Calu3 (cell line): ENCODE results near the gene TLN1. TPM values are rescaled to one million over a fixed set of nuclear protein-coding genes. Genes with fewer than 3 reads are reported as not detected.
A peak's percentile ranks its signal among the peaks of the same experiment; 100 is the strongest.

Experiments used
- BruUV-seq: library from RNA; stranded (reverse); fragments of 400-500 nt; replicated peaks from 2 replicates; lab custom pipeline; 2021; lab: Mats Ljungman, UMichigan
- CTCF ChIA-PET: fragments of 300-600 bp; sonication (Branson Sonifier 250); formaldehyde crosslinking; loops from one replicate; lab custom pipeline; 2022; ENCODE audit warnings: antibody characterized with exemption; lab: Charles Lee
- DNase-seq: peaks from one replicate; pipeline ENCODE4 v3.0.0; 2022
- H3K27ac Mint-ChIP-seq: one replicate; pipeline ENCODE4 v1.8.0; 2022; ENCODE audit warnings: mixed read lengths; ENCODE audit not compliant: unreplicated experiment
- H3K27me3 Mint-ChIP-seq: one replicate; pipeline ENCODE4 v1.8.0; 2022; ENCODE audit warnings: mixed read lengths; ENCODE audit not compliant: unreplicated experiment
- H3K36me3 Mint-ChIP-seq: one replicate; pipeline ENCODE4 v1.8.0; 2022; ENCODE audit warnings: mild to moderate bottlenecking, moderate library complexity, mixed read lengths; ENCODE audit not compliant: insufficient read depth, unreplicated experiment
- H3K4me1 Mint-ChIP-seq: one replicate; pipeline ENCODE4 v1.8.0; 2022; ENCODE audit warnings: mild to moderate bottlenecking, low read depth, mixed read lengths; ENCODE audit not compliant: unreplicated experiment
- H3K4me3 Mint-ChIP-seq: one replicate; pipeline ENCODE4 v1.8.0; 2022; ENCODE audit warnings: mild to moderate bottlenecking, low read depth, moderate library complexity, mixed read lengths; ENCODE audit not compliant: unreplicated experiment
- H3K9me3 Mint-ChIP-seq: one replicate; pipeline ENCODE4 v1.8.0; 2022; ENCODE audit warnings: low read depth, mixed read lengths; ENCODE audit not compliant: unreplicated experiment
- CTCF ChIP-seq: fragments of 200-600 bp; IDR thresholded peaks from one replicate; pipeline ENCODE4 v1.8.0; 2022; ENCODE audit warnings: antibody characterized with exemption; ENCODE audit not compliant: unreplicated experiment
- intact Hi-C: fragments of 100-400 bp; cut with micrococcal nuclease; formaldehyde crosslinking; loops from one replicate; pipeline ENCODE4 v1.10.0; 2022; ENCODE audit not compliant: unreplicated experiment
- total RNA-seq: library from RNA; stranded (reverse); gene quantifications from 2 replicates; pipeline ENCODE4 v1.2.3, GENCODE V29; 2022

TLN1 gene
- total RNA-seq, 1 experiment from 2014 or later, result 98.7 TPM

DNA sequence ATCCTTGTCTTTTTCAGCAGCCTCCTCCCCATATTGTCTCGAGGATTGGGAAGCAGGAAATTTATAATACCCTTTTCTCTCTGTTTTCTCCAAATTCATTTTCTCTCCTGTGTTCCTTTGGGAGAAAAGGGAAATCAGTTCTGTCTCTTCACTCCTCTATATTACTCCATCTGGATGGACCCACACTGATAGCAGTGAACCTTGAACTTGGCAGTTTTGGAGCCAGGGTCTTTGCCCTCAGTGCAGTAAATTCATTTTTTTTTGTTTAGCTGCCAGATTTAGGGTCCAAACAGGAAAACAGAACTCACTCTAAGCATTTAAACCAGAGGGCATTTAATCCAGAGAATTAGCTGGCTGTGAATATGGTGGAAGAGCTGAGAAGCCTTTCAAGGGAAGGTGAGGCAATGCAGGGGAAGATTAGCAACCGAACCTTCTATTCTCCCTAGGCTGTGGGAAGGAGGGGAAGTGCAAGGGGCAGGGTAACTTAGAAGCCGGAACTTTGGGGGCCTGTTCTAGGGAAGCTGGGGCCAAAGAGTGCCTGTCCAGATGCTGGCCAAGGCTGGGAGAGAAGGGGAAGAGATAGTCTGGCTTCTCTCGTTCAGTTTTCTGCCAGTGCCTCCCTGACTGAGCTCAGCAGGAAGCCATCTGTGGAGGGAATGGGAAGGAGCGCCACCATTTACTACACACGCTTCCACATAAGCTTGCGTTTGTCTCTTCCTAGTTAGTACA, 43.1 kb upstream of the TLN1 start:
- TF ChIP-seq CTCF, result no peak
- intact Hi-C loops, result no loop called here
- H3K4me3 Mint-ChIP-seq, result no peak overlapping the region
- peaks cover 7% of the 10 kb centered on the region for H3K4me1 Mint-ChIP-seq
- H3K9me3 Mint-ChIP-seq, result no peaks in the 10 kb centered on the region
- DNase-seq, result no peak
- H3K36me3 Mint-ChIP-seq, result peaks cover 8% of the 10 kb centered on the region
- no peaks in the 10 kb centered on the region for H3K27me3 Mint-ChIP-seq
- CTCF ChIA-PET, result no interaction called here
- H3K27ac Mint-ChIP-seq, result peak overlapping the region; percentile 67
- no TSS peak for BruUV-seq

DNA sequence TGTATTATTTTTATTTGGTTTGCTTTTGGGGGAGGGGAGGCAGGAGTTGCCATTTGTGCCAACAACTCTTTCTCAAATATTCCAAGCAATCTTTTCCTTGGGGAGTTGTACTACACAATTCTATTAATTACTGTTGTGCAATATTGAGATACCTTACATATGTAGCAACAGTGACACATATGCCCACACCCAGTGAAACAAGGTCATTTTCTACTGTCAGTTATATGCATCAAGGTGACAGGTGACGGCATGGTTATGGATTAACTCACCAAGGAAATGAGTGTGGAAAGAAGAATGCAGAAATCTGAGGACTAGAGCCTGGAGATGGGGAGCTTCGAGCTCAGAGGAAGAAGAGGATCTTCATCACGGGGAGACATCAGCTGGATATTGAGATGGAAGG, 39.9 kb upstream of the TLN1 start:
- peak; percentile 26 for DNase-seq
- H3K4me1 Mint-ChIP-seq, result peaks cover 7% of the 10 kb centered on the region
- BruUV-seq, result no TSS peak
- peaks cover 4% of the 10 kb centered on the region for H3K36me3 Mint-ChIP-seq
- intact Hi-C loops, result no loop called here
- no peaks in the 10 kb centered on the region for H3K9me3 Mint-ChIP-seq
- CTCF ChIA-PET, result no interaction called here
- no peak overlapping the region for H3K27ac Mint-ChIP-seq
- no peaks in the 10 kb centered on the region for H3K27me3 Mint-ChIP-seq
- TF ChIP-seq CTCF, result no peak
- no peak overlapping the region for H3K4me3 Mint-ChIP-seq

GRCh38 chr9:35771534-35771933, 39.5 kb upstream of the TLN1 start:
- peaks cover 7% of the 10 kb centered on the region for H3K4me1 Mint-ChIP-seq
- CTCF ChIA-PET, result no interaction called here
- H3K27ac Mint-ChIP-seq, result no peak overlapping the region
- TF ChIP-seq CTCF, result no peak
- no peaks in the 10 kb centered on the region for H3K27me3 Mint-ChIP-seq
- peak; percentile 34 for DNase-seq
- no TSS peak for BruUV-seq
- H3K36me3 Mint-ChIP-seq, result peaks cover 4% of the 10 kb centered on the region
- no peak overlapping the region for H3K4me3 Mint-ChIP-seq
- H3K9me3 Mint-ChIP-seq, result no peaks in the 10 kb centered on the region
- intact Hi-C loops, result no loop called here

DNA sequence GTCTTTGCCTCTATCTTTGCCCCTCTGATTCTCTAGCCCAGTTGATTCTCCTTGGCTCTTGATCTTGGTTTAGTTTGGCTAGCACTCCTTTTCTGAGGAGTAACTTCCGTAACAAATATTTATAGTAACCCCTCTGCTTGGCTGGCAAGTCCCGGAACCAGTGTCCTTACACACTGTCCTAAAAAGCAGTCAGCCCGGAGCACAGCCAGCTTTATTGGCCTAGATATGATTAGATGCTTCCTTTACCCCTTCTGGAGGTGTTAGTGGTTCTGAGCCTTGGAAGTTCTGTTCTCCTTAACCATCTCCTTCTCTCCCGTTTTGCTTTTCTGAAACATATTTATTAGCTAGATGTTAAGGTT, 39.1 kb upstream of the TLN1 start:
- H3K27me3 Mint-ChIP-seq, result no peaks in the 10 kb centered on the region
- TF ChIP-seq CTCF, result no peak
- H3K9me3 Mint-ChIP-seq, result no peaks in the 10 kb centered on the region
- H3K4me3 Mint-ChIP-seq, result no peak overlapping the region
- no peak overlapping the region for H3K27ac Mint-ChIP-seq
- CTCF ChIA-PET, result no interaction called here
- no peak for DNase-seq
- intact Hi-C loops, result no loop called here
- no TSS peak for BruUV-seq
- H3K4me1 Mint-ChIP-seq, result peaks cover 7% of the 10 kb centered on the region
- peaks cover 4% of the 10 kb centered on the region for H3K36me3 Mint-ChIP-seq
